Osteoblast (primary cell): ENCODE data around the gene ANKH. TPM values are rescaled to one million over a fixed set of nuclear protein-coding genes. Genes with fewer than 3 reads are reported as not detected.

Experiments
- DNase-seq: peaks from one replicate; pipeline ENCODE4 v3.0.0; 2011; ENCODE audit warnings: low spot score, mixed read lengths; ENCODE audit not compliant: insufficient read length; ENCODE audit errors: missing footprints
- H2AFZ ChIP-seq: 2 replicates; pipeline ENCODE4 v1.6.0; 2011; ENCODE audit warnings: mild to moderate bottlenecking, low read length
- H3K27ac ChIP-seq: 2 replicates; pipeline ENCODE4 v1.5.1; 2011; ENCODE audit warnings: mild to moderate bottlenecking, low read depth, low read length, moderate library complexity
- H3K27me3 ChIP-seq: 2 replicates; pipeline ENCODE4 v1.6.0; 2012; ENCODE audit warnings: mild to moderate bottlenecking, control low read depth, inconsistent platforms, low read length, moderate library complexity; ENCODE audit not compliant: insufficient read depth
- H3K36me3 ChIP-seq: 2 replicates; pipeline ENCODE4 v1.5.1; 2011; ENCODE audit warnings: mild to moderate bottlenecking, low read length, control low read depth, moderate library complexity; ENCODE audit not compliant: insufficient read depth
- H3K4me1 ChIP-seq: 2 replicates; pipeline ENCODE4 v1.5.1; 2011; ENCODE audit warnings: mild to moderate bottlenecking, low read length, control low read depth, moderate library complexity; ENCODE audit not compliant: insufficient read depth
- H3K4me2 ChIP-seq: 2 replicates; pipeline ENCODE4 v1.6.0; 2011; ENCODE audit warnings: mild to moderate bottlenecking, low read length; ENCODE audit not compliant: insufficient read depth
- H3K4me3 ChIP-seq: fragments of 200-600 bp; sonication (generic); 3 replicates; pipeline ENCODE4 v1.5.1; 2012; ENCODE audit warnings: mild to moderate bottlenecking, low read length, inconsistent platforms; ENCODE audit not compliant: insufficient read depth
- H3K79me2 ChIP-seq: 2 replicates; pipeline ENCODE4 v1.6.0; 2012; ENCODE audit warnings: mild to moderate bottlenecking, low read length, control low read depth, inconsistent platforms; ENCODE audit not compliant: insufficient read depth
- H3K9me3 ChIP-seq: 2 replicates; pipeline ENCODE4 v1.5.1; 2011; ENCODE audit warnings: low read depth, low read length, control low read depth
- H4K20me1 ChIP-seq: 2 replicates; pipeline ENCODE4 v1.6.0; 2012; ENCODE audit warnings: mild to moderate bottlenecking, low read length, control low read depth; ENCODE audit not compliant: insufficient read depth
- CTCF ChIP-seq: IDR thresholded peaks from 2 replicates; pipeline ENCODE4 v1.5.1; 2011; ENCODE audit warnings: mild to moderate bottlenecking, low read depth, low read length, moderate library complexity; ENCODE audit errors: extremely low read depth
- total RNA-seq: library from RNA; depleted of rRNA; stranded (reverse); fragments of >200 nt; gene quantifications from 2 replicates; pipeline ENCODE4 v1.2.3, GENCODE V29; 2012

ANKH gene
- total RNA-seq, 1 donor: 125 TPM

GRCh38 chr5:14775857-14776256 lies 95.7 kb downstream of the ANKH start:
- H3K4me1 ChIP-seq: peaks cover 32% of the 10 kb centered on the region
- H3K36me3 ChIP-seq: peaks cover 11% of the 10 kb centered on the region
- no peak overlapping the region for H3K4me3 ChIP-seq
- peak overlapping the region; percentile 70 for H3K27ac ChIP-seq
- H2AFZ ChIP-seq: no peak overlapping the region
- H3K79me2 ChIP-seq: peaks cover 76% of the 10 kb centered on the region
- no peak overlapping the region for H3K4me2 ChIP-seq
- no peaks in the 10 kb centered on the region for H3K9me3 ChIP-seq
- peak; percentile 87 for DNase-seq
- no peak for TF ChIP-seq CTCF
- peaks cover 24% of the 10 kb centered on the region for H4K20me1 ChIP-seq
- no peaks in the 10 kb centered on the region for H3K27me3 ChIP-seq

GRCh38 chr5:14773588-14773987 lies 98.0 kb downstream of the ANKH start:
- Histone ChIP-seq H3K27me3 (no peaks in the 10 kb centered on the region), H3K36me3 (peaks cover 8% of the 10 kb centered on the region), H3K4me1 (peaks cover 26% of the 10 kb centered on the region), H3K79me2 (peaks cover 71% of the 10 kb centered on the region), H2AFZ (no peak overlapping the region), H3K4me2 (no peak overlapping the region), H4K20me1 (peaks cover 28% of the 10 kb centered on the region), H3K27ac (no peak overlapping the region), H3K4me3 (no peak overlapping the region), H3K9me3 (no peaks in the 10 kb centered on the region)
- no peak for DNase-seq
- TF ChIP-seq CTCF: no peak

DNA sequence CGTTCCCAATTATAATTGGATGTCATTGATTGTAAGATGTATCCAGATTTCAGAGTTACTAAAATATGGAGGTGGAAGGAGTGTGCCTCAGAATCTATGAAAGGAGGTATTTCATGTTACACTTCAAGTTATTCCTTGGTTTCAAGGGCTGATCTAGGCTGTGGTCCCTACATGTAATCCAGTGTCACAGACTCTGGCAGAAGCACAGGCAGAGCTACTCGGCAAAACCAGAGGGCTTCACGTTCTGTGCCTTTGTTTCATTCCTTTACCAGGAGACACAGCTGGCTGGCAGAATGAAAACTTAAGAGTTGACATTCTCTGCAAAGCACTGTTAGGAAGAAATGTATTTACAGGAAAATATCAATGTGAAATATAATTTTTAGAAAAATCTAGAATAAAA lies 99.6 kb downstream of the ANKH start:
- H3K9me3 ChIP-seq: no peaks in the 10 kb centered on the region
- H3K27ac ChIP-seq: no peak overlapping the region
- no peak for DNase-seq
- peaks cover 23% of the 10 kb centered on the region for H4K20me1 ChIP-seq
- no peak overlapping the region for H3K4me3 ChIP-seq
- peaks cover 68% of the 10 kb centered on the region for H3K79me2 ChIP-seq
- peaks cover 16% of the 10 kb centered on the region for H3K4me1 ChIP-seq
- no peaks in the 10 kb centered on the region for H3K27me3 ChIP-seq
- no peak overlapping the region for H2AFZ ChIP-seq
- no peak for TF ChIP-seq CTCF
- H3K36me3 ChIP-seq: peaks cover 24% of the 10 kb centered on the region
- H3K4me2 ChIP-seq: no peak overlapping the region

DNA sequence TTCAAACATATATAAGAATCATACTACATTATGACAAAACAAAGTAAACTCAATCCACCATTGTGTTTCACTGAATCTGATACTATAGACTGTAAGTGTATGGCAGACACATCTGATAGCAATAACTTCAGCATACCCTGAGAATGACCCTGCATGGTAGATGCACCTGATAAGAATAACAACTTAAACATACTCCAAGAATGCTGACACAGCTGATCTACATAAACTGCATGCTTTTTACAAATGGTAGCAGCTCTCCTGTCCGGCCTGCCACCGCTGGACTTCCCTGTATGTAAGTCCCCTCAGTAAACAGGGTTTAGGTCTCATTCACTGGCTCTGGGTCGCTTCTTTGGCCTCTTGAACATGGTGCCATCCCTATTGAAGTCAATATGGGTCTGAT lies 100.4 kb downstream of the ANKH start:
- Histone ChIP-seq H4K20me1 (peaks cover 21% of the 10 kb centered on the region), H3K4me2 (no peak overlapping the region), H3K9me3 (no peaks in the 10 kb centered on the region), H3K36me3 (peaks cover 28% of the 10 kb centered on the region), H3K4me3 (no peak overlapping the region), H3K4me1 (peaks cover 8% of the 10 kb centered on the region), H2AFZ (no peak overlapping the region), H3K79me2 (peaks cover 63% of the 10 kb centered on the region), H3K27ac (no peak overlapping the region), H3K27me3 (no peaks in the 10 kb centered on the region)
- DNase-seq: no peak
- no peak for TF ChIP-seq CTCF
